Measurements from ENCODE around the gene THSD7B. TPM values are rescaled to one million over a fixed set of nuclear protein-coding genes. Genes with fewer than 3 reads are reported as not detected.

The THSD7B gene
- total and polyA plus RNA-seq, 2 of the 8 experiments (the other 6 are each of a cell fraction or from before 2014, with no cell fraction given), result 0.60 to 2.9 TPM

DNA sequence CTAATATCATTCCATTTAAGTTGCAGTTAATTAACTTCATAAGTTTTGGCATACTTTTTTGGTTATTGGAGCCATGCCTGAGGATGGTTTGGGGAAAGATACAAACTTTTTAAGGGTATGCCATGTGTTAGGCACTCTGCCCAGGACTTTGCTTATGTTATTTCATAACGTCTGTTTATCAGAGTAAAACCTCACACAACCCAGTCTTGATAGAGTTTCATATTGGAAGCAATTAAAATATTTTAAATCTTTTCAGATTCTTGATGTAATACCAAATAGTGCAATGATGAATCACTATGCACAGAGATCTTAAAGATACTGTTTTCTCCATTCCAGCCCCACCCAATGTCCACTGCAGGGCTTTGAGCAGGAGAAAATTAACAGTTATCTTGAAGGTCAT is 669.8 kb downstream of the THSD7B start (continued):
- TF ChIP-seq, protein P1, sequence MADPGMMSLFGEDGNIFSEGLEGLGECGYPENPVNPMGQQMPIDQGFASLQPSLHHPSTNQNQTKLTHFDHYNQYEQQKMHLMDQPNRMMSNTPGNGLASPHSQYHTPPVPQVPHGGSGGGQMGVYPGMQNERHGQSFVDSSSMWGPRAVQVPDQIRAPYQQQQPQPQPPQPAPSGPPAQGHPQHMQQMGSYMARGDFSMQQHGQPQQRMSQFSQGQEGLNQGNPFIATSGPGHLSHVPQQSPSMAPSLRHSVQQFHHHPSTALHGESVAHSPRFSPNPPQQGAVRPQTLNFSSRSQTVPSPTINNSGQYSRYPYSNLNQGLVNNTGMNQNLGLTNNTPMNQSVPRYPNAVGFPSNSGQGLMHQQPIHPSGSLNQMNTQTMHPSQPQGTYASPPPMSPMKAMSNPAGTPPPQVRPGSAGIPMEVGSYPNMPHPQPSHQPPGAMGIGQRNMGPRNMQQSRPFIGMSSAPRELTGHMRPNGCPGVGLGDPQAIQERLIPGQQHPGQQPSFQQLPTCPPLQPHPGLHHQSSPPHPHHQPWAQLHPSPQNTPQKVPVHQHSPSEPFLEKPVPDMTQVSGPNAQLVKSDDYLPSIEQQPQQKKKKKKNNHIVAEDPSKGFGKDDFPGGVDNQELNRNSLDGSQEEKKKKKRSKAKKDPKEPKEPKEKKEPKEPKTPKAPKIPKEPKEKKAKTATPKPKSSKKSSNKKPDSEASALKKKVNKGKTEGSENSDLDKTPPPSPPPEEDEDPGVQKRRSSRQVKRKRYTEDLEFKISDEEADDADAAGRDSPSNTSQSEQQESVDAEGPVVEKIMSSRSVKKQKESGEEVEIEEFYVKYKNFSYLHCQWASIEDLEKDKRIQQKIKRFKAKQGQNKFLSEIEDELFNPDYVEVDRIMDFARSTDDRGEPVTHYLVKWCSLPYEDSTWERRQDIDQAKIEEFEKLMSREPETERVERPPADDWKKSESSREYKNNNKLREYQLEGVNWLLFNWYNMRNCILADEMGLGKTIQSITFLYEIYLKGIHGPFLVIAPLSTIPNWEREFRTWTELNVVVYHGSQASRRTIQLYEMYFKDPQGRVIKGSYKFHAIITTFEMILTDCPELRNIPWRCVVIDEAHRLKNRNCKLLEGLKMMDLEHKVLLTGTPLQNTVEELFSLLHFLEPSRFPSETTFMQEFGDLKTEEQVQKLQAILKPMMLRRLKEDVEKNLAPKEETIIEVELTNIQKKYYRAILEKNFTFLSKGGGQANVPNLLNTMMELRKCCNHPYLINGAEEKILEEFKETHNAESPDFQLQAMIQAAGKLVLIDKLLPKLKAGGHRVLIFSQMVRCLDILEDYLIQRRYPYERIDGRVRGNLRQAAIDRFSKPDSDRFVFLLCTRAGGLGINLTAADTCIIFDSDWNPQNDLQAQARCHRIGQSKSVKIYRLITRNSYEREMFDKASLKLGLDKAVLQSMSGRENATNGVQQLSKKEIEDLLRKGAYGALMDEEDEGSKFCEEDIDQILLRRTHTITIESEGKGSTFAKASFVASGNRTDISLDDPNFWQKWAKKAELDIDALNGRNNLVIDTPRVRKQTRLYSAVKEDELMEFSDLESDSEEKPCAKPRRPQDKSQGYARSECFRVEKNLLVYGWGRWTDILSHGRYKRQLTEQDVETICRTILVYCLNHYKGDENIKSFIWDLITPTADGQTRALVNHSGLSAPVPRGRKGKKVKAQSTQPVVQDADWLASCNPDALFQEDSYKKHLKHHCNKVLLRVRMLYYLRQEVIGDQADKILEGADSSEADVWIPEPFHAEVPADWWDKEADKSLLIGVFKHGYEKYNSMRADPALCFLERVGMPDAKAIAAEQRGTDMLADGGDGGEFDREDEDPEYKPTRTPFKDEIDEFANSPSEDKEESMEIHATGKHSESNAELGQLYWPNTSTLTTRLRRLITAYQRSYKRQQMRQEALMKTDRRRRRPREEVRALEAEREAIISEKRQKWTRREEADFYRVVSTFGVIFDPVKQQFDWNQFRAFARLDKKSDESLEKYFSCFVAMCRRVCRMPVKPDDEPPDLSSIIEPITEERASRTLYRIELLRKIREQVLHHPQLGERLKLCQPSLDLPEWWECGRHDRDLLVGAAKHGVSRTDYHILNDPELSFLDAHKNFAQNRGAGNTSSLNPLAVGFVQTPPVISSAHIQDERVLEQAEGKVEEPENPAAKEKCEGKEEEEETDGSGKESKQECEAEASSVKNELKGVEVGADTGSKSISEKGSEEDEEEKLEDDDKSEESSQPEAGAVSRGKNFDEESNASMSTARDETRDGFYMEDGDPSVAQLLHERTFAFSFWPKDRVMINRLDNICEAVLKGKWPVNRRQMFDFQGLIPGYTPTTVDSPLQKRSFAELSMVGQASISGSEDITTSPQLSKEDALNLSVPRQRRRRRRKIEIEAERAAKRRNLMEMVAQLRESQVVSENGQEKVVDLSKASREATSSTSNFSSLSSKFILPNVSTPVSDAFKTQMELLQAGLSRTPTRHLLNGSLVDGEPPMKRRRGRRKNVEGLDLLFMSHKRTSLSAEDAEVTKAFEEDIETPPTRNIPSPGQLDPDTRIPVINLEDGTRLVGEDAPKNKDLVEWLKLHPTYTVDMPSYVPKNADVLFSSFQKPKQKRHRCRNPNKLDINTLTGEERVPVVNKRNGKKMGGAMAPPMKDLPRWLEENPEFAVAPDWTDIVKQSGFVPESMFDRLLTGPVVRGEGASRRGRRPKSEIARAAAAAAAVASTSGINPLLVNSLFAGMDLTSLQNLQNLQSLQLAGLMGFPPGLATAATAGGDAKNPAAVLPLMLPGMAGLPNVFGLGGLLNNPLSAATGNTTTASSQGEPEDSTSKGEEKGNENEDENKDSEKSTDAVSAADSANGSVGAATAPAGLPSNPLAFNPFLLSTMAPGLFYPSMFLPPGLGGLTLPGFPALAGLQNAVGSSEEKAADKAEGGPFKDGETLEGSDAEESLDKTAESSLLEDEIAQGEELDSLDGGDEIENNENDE (IDR thresholded peaks at IDR 0.05; ENCODE audit: insufficient replicate concordance, low read length), result no peak
- TF ChIP-seq YY1 (IDR thresholded peaks at IDR 0.05; ENCODE audit: low read depth, low read length) (no peak), SAP30 (IDR thresholded peaks at IDR 0.05; ENCODE audit: insufficient read depth, insufficient replicate concordance, low read length) (no peak), NANOG (IDR thresholded peaks at IDR 0.05; ENCODE audit: insufficient read depth, low read depth, low read length, poor library complexity, severe bottlenecking) (no peak), GABPA (IDR thresholded peaks at IDR 0.05; ENCODE audit: borderline replicate concordance, insufficient read depth, low read length) (no peak), TAF7 (optimal IDR thresholded peaks at IDR 0.05; ENCODE audit: borderline replicate concordance, low read depth, low read length) (no peak), JUND (IDR thresholded peaks at IDR 0.05; ENCODE audit: low read length) (no peak), CHD2 (IDR thresholded peaks at IDR 0.05; ENCODE audit: low read length) (no peak), SRF (IDR thresholded peaks at IDR 0.05; ENCODE audit: low read depth, low read length) (no peak), JUN (IDR thresholded peaks at IDR 0.05; ENCODE audit: low read depth, low read length) (no peak), TEAD4 (IDR thresholded peaks at IDR 0.05; ENCODE audit: low read depth, low read length) (no peak)
- TF ChIP-seq, protein P2, sequence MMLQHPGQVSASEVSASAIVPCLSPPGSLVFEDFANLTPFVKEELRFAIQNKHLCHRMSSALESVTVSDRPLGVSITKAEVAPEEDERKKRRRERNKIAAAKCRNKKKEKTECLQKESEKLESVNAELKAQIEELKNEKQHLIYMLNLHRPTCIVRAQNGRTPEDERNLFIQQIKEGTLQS (IDR thresholded peaks at IDR 0.05; ENCODE audit: insufficient read depth, low read depth, low read length), result no peak
